HEK293T (cell line): ENCODE data around the gene URM1.

Source experiments
- BHLHE40 ChIP-seq: fragments of 450-650 bp; IDR thresholded peaks from 2 replicates; pipeline ENCODE4 v1.6.1; 2016; ENCODE audit warnings: mild to moderate bottlenecking, moderate library complexity, borderline replicate concordance
- CTBP1 ChIP-seq: fragments of 450-650 bp; IDR thresholded peaks from 2 replicates; pipeline ENCODE4 v1.6.1; 2016; ENCODE audit warnings: borderline replicate concordance
- ELF4 ChIP-seq: fragments of 450-650 bp; IDR thresholded peaks from 2 replicates; pipeline ENCODE4 v1.6.1; 2017; ENCODE audit warnings: antibody characterized with exemption
- FOXA1 ChIP-seq: fragments of 450-650 bp; IDR thresholded peaks from 2 replicates; pipeline ENCODE4 v1.6.1; 2016; ENCODE audit warnings: mild to moderate bottlenecking
- FOXM1 ChIP-seq: fragments of 450-650 bp; IDR thresholded peaks from 2 replicates; pipeline ENCODE4 v1.6.1; 2017; ENCODE audit warnings: mild to moderate bottlenecking, borderline replicate concordance
- L3MBTL2 ChIP-seq: fragments of 450-650 bp; conservative IDR thresholded peaks from 2 replicates; pipeline ENCODE4 v1.6.1; 2016; ENCODE audit warnings: mild to moderate bottlenecking
- LEF1 ChIP-seq: fragments of 450-650 bp; IDR thresholded peaks from 2 replicates; pipeline ENCODE4 v1.6.1; 2017; ENCODE audit warnings: mild to moderate bottlenecking, borderline replicate concordance
- NFRKB ChIP-seq: fragments of 450-650 bp; IDR thresholded peaks from 2 replicates; pipeline ENCODE4 v1.6.1; 2016; ENCODE audit warnings: mild to moderate bottlenecking, moderate library complexity
- PKNOX1 ChIP-seq: fragments of 450-650 bp; IDR thresholded peaks from 2 replicates; pipeline ENCODE4 v1.6.1; 2016
- SP1 ChIP-seq: fragments of 450-650 bp; IDR thresholded peaks from 2 replicates; pipeline ENCODE4 v1.6.1; 2017
- SUZ12 ChIP-seq: fragments of 450-650 bp; IDR thresholded peaks from 2 replicates; pipeline ENCODE4 v1.6.1; 2016; ENCODE audit warnings: mild to moderate bottlenecking

DNA sequence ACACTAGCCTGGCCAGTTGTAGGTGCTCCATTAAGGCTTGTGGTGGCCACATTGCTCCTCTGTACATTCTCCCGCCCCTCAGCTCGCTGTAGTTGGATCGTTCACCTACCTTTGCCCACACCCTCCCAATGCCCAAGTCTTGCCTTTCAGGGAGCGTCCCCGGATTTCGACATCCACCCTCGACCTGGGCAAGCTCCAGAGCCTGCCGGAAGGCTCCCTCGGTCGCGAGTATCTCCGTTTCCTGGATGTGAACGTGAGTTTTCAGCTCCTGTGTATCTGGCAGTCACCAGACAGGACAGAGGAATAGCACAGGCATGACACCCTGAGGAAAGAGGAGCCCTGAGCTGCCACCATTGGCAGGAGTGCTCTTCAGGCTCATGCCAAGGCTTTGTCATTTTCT, 45.5 kb upstream of the URM1 start:
- no peak for TF ChIP-seq SP1
- TF ChIP-seq SUZ12: no peak
- TF ChIP-seq L3MBTL2: no peak
- no peak for TF ChIP-seq FOXM1
- no peak for TF ChIP-seq NFRKB
- TF ChIP-seq FOXA1: no peak
- TF ChIP-seq BHLHE40: no peak
- TF ChIP-seq ELF4: no peak
- no peak for TF ChIP-seq LEF1
- TF ChIP-seq PKNOX1: no peak
- TF ChIP-seq CTBP1: no peak
